HepG2 (cell line): ENCODE results near the gene MYL6. TPM values are rescaled to one million over a fixed set of nuclear protein-coding genes. Genes with fewer than 3 reads are reported as not detected.
A peak's percentile ranks its signal among the peaks of the same experiment; 100 is the strongest.

Experiments used
- ATF7-NPFF ChIP-seq: sonication (generic); formaldehyde crosslinking; IDR thresholded peaks from 2 replicates; pipeline ENCODE4 v1.8.1; 2023; ENCODE audit warnings: mild to moderate bottlenecking, low read depth, missing genetic modification reagents, moderate library complexity
- BRD4 ChIP-seq: sonication (generic); formaldehyde crosslinking; IDR thresholded peaks from 2 replicates; pipeline ENCODE4 v1.4.0; 2020; ENCODE audit warnings: missing genetic modification reagents
- CEBPG ChIP-seq: IDR thresholded peaks from 2 replicates; pipeline ENCODE4 v1.6.1; 2016
- ELK4 ChIP-seq: sonication (generic); formaldehyde crosslinking; IDR thresholded peaks from 2 replicates; pipeline ENCODE4 v1.9.0; 2021; ENCODE audit warnings: missing genetic modification reagents, borderline replicate concordance
- HNRNPK ChIP-seq: fragments of 200-400 bp; formaldehyde crosslinking; IDR thresholded peaks from 2 replicates; pipeline ENCODE4 v1.6.1; 2018; ENCODE audit warnings: low read length, low read depth, moderate library complexity, mild to moderate bottlenecking; ENCODE audit not compliant: poor library complexity, severe bottlenecking
- KAT7 ChIP-seq: IDR thresholded peaks from 2 replicates; pipeline ENCODE4 v1.6.1; 2018; ENCODE audit warnings: borderline replicate concordance, missing compliant biosample characterization
- MED8 ChIP-seq: sonication (generic); formaldehyde crosslinking; IDR thresholded peaks from 2 replicates; pipeline ENCODE4 v1.8.1; 2023; ENCODE audit warnings: mild to moderate bottlenecking, missing genetic modification reagents; ENCODE audit not compliant: insufficient replicate concordance
- NKX3-1 ChIP-seq: sonication (generic); formaldehyde crosslinking; IDR thresholded peaks from 2 replicates; pipeline ENCODE4 v1.5.0; 2020; ENCODE audit warnings: missing genetic modification reagents
- NR2F6 ChIP-seq, 2 experiments: IDR thresholded peaks; 2 replicates each; pipeline ENCODE4 v1.6.1; 2016; ENCODE audit warnings: antibody characterized with exemption in 1 of 2, mild to moderate bottlenecking in 1 of 2
- ONECUT2 ChIP-seq: sonication (generic); formaldehyde crosslinking; IDR thresholded peaks from 2 replicates; pipeline ENCODE4 v1.4.0; 2020; ENCODE audit warnings: missing genetic modification reagents
- POLR2AphosphoS2 ChIP-seq: IDR thresholded peaks from 2 replicates; pipeline ENCODE4 v1.6.1; 2011; ENCODE audit warnings: low read depth, low read length, improper control_type of control experiment
- RNF2 ChIP-seq: fragments of 450-650 bp; conservative IDR thresholded peaks from 2 replicates; pipeline ENCODE4 v1.6.1; 2016; ENCODE audit warnings: low read depth
- SMYD3 ChIP-seq: sonication (generic); formaldehyde crosslinking; IDR thresholded peaks from 2 replicates; pipeline ENCODE4 v1.8.1; 2023; ENCODE audit warnings: mild to moderate bottlenecking, missing genetic modification reagents
- SOX5 ChIP-seq: IDR thresholded peaks from 2 replicates; pipeline ENCODE4 v1.6.1; 2016; ENCODE audit warnings: borderline replicate concordance
- TARDBP ChIP-seq: sonication (generic); formaldehyde crosslinking; IDR thresholded peaks from 2 replicates; pipeline ENCODE4 v1.8.0; 2022; ENCODE audit warnings: mild to moderate bottlenecking, missing genetic modification reagents
- YEATS2 ChIP-seq: sonication (generic); formaldehyde crosslinking; IDR thresholded peaks from 2 replicates; pipeline ENCODE4 v1.4.0; 2020; ENCODE audit warnings: missing genetic modification reagents, borderline replicate concordance
- ZBTB25 ChIP-seq: IDR thresholded peaks from 2 replicates; pipeline ENCODE4 v1.6.1; 2018; ENCODE audit warnings: missing genetic modification reagents
- ZBTB26 ChIP-seq: IDR thresholded peaks from 2 replicates; pipeline ENCODE4 v1.6.1; 2016; ENCODE audit warnings: missing compliant biosample characterization, missing genetic modification reagents, borderline replicate concordance
- ZEB1 ChIP-seq: IDR thresholded peaks from 2 replicates; pipeline ENCODE4 v1.6.1; 2012; ENCODE audit warnings: mild to moderate bottlenecking, low read depth, inconsistent platforms; ENCODE audit not compliant: insufficient replicate concordance
- ZFP90 ChIP-seq: sonication (generic); formaldehyde crosslinking; IDR thresholded peaks from 2 replicates; pipeline ENCODE4 v1.8.0; 2022; ENCODE audit warnings: missing genetic modification reagents, mild to moderate bottlenecking, inconsistent platforms, borderline replicate concordance
- ZNF343 ChIP-seq: sonication (generic); formaldehyde crosslinking; IDR thresholded peaks from 2 replicates; pipeline ENCODE4 v1.4.0; 2020; ENCODE audit warnings: mild to moderate bottlenecking, missing genetic modification reagents
- ZNF501 ChIP-seq: sonication (generic); formaldehyde crosslinking; IDR thresholded peaks from 2 replicates; pipeline ENCODE4 v1.5.1; 2020; ENCODE audit warnings: mild to moderate bottlenecking, moderate library complexity, missing genetic modification reagents
- ZNF530 ChIP-seq: sonication (generic); formaldehyde crosslinking; IDR thresholded peaks from 2 replicates; pipeline ENCODE4 v1.5.0; 2020; ENCODE audit warnings: low read depth, mild to moderate bottlenecking, missing genetic modification reagents
- ZNF564 ChIP-seq: sonication (generic); formaldehyde crosslinking; IDR thresholded peaks from 2 replicates; pipeline ENCODE4 v1.8.1; 2023; ENCODE audit warnings: mild to moderate bottlenecking, missing genetic modification reagents
- ZNF597 ChIP-seq: sonication (generic); formaldehyde crosslinking; IDR thresholded peaks from 2 replicates; pipeline ENCODE4 v1.5.0; 2020; ENCODE audit warnings: missing genetic modification reagents
- ZNF781 ChIP-seq: sonication (generic); formaldehyde crosslinking; IDR thresholded peaks from 2 replicates; pipeline ENCODE4 v1.5.1; 2020; ENCODE audit warnings: borderline replicate concordance, mild to moderate bottlenecking, missing genetic modification reagents; ENCODE audit errors: not compliant biosample characterization
- polyA plus RNA-seq, 8 experiments: library from polyadenylated mRNA; depleted of rRNA in 3 of 8; stranded (reverse) in 7 of 8; unstranded in 1 of 8; fragments of >200 nt; fragmentation: Illumina TruSeq in 4 of 8; extraction: Trizol in 4 of 8; gene quantifications; 2 replicates each; pipeline versions ENCODE4 v1.2.1 to v1.2.3, GENCODE V29; 2011 to 2016; ENCODE audit warnings: low read depth in 4 of 8, missing spikeins in 1 of 8, mixed read lengths in 1 of 8; ENCODE audit not compliant: insufficient read depth in 1 of 8
- total RNA-seq, 5 experiments: library from RNA; depleted of rRNA; stranded (reverse); fragments of >200 nt; fragmentation: Illumina TruSeq; extraction: Trizol; gene quantifications; 2 replicates each; pipeline ENCODE4 v1.2.3, GENCODE V29; 2016; ENCODE audit warnings: low read depth in 1 of 5

Gene MYL6
- total and polyA plus RNA-seq, 2 of the 13 experiments (the other 11 are each of a cell fraction or from before 2014, with no cell fraction given), result 1,127 to 1,192 TPM

GRCh38 chr12:56158029-56158925 lies at the start of gene MYL6 (continued):
- TF ChIP-seq HNRNPK, result peak; percentile 82
- no peak for TF ChIP-seq ELK4 (CRISPR knock-in tag)
- no peak for TF ChIP-seq RNF2
- no peak for TF ChIP-seq ZFP90 (CRISPR knock-in tag)
- TF ChIP-seq ZNF501, result no peak
- TF ChIP-seq YEATS2 (CRISPR knock-in tag), result no peak
- TF ChIP-seq ZNF564 (CRISPR knock-in tag), result no peak
- TF ChIP-seq TARDBP (CRISPR knock-in tag), result peak; percentile 68; the same call in 1 of the 2 replicates
- no peak for TF ChIP-seq NKX3-1 (CRISPR knock-in tag)
- TF ChIP-seq ZBTB25 (CRISPR knock-in tag), result no peak
- no peak for TF ChIP-seq ZNF781 (CRISPR knock-in tag)
- TF ChIP-seq SOX5 (CRISPR knock-in tag), result no peak
- no peak for TF ChIP-seq ONECUT2 (CRISPR knock-in tag)
- TF ChIP-seq BRD4 (CRISPR knock-in tag), result 0 out of 2 replicates have a peak, but pooled peaks have one; percentile 27
- TF ChIP-seq KAT7 (CRISPR knock-in tag), result no peak; the same call in 1 of the 2 replicates
- no peak for TF ChIP-seq SMYD3 (CRISPR knock-in tag)
- TF ChIP-seq ZEB1, result no peak
- no peak for TF ChIP-seq MED8
- peak; percentile 83 for TF ChIP-seq CEBPG (CRISPR knock-in tag)
- TF ChIP-seq POLR2AphosphoS2, result peak; percentile 97
- TF ChIP-seq ATF7-NPFF, result no peak
- no peak for TF ChIP-seq NR2F6 (IDR thresholded peaks at IDR 0.05)
- TF ChIP-seq NR2F6 (CRISPR knock-in tag; IDR thresholded peaks at IDR 0.05), result peak; percentile 7; the same call in 1 of the 2 replicates
- no peak for TF ChIP-seq ZBTB26 (CRISPR knock-in tag)
- no peak for TF ChIP-seq ZNF597 (CRISPR knock-in tag)
- TF ChIP-seq ZNF530, result no peak
- TF ChIP-seq ZNF343, result no peak; the same call in 1 of the 2 replicates
